Endothelial cell of umbilical vein (primary cell): ENCODE results near the gene FTO. TPM values are rescaled to one million over a fixed set of nuclear protein-coding genes. Genes with fewer than 3 reads are reported as not detected.

ENCODE experiments used
- BruUV-seq: library from RNA; stranded (reverse); fragments of 400-500 nt; replicated peaks from 2 replicates; lab custom pipeline; 2021; lab: Mats Ljungman, UMichigan
- CTCF ChIA-PET: fragments of 300-600, 350-600 bp; sonication (Branson Sonifier 250); formaldehyde crosslinking; loops from one replicate; lab custom pipeline; 2021; ENCODE audit warnings: antibody characterized with exemption, inconsistent platforms; lab: Charles Lee
- POLR2A ChIA-PET: fragments of 300-600, 350-600 bp; sonication (Branson Sonifier 250); formaldehyde crosslinking; loops from one replicate; lab custom pipeline; 2021; ENCODE audit warnings: antibody characterized with exemption, inconsistent platforms; lab: Charles Lee
- DNase-seq: peaks from one replicate; pipeline ENCODE4 v3.0.0-alpha.2; 2011; ENCODE audit warnings: low read depth, low spot score
- FAIRE-seq: peaks from 2 replicates; lab custom pipeline; 2011; peaks lifted over from hg19 to GRCh38; lab: Jason Lieb, UNC
- H2AFZ ChIP-seq: 2 replicates; pipeline ENCODE4 v1.6.0; 2012; ENCODE audit warnings: low read depth, low read length, control low read depth, inconsistent platforms
- H3K27ac ChIP-seq: 2 replicates; pipeline ENCODE4 v1.5.1; 2011; ENCODE audit warnings: low read depth, mild to moderate bottlenecking, control low read depth, low read length, moderate library complexity; ENCODE audit not compliant: insufficient read depth
- H3K27me3 ChIP-seq, 2 experiments: 2 replicates each; pipeline versions ENCODE4 v1.6.0 to v1.6.1; 2011; ENCODE audit warnings: low read length in 2 of 2, mixed read lengths in 1 of 2; ENCODE audit not compliant: control insufficient read depth in 2 of 2, insufficient read depth in 2 of 2
- H3K36me3 ChIP-seq, 2 experiments: 2 replicates in 1 of 2; 3 replicates in 1 of 2; pipeline ENCODE4 v1.5.1; 2011; ENCODE audit warnings: low read length in 2 of 2, mild to moderate bottlenecking in 1 of 2, moderate library complexity in 1 of 2; ENCODE audit not compliant: control insufficient read depth in 2 of 2, insufficient read depth in 2 of 2; ENCODE audit errors: extremely low read depth in 1 of 2
- H3K4me1 ChIP-seq: 3 replicates; pipeline ENCODE4 v1.5.1; 2011; ENCODE audit warnings: mild to moderate bottlenecking, low read length; ENCODE audit not compliant: control insufficient read depth, insufficient read depth; ENCODE audit errors: extremely low read depth
- H3K4me2 ChIP-seq: 2 replicates; pipeline ENCODE4 v1.6.1; 2011; ENCODE audit warnings: low read length, control low read depth, mixed read lengths; ENCODE audit not compliant: insufficient read depth
- H3K4me3 ChIP-seq, 3 experiments: fragments of 200-600 bp in 1 of 3; sonication (generic), shearing (Covaris generic) in 1 of 3; replicated peaks in 1 of 3; 2 replicates each; pipeline ENCODE4 v1.5.1; 2011 to 2016; ENCODE audit warnings: control low read depth in 3 of 3, low read length in 3 of 3, mild to moderate bottlenecking in 2 of 3, inconsistent platforms in 1 of 3, low read depth in 1 of 3, moderate library complexity in 1 of 3; ENCODE audit not compliant: insufficient read depth in 1 of 3
- H3K79me2 ChIP-seq: 2 replicates; pipeline ENCODE4 v1.6.0; 2012; ENCODE audit warnings: low read length, inconsistent platforms; ENCODE audit not compliant: control insufficient read depth, insufficient read depth
- H3K9ac ChIP-seq: replicated peaks from 2 replicates; pipeline ENCODE3; 2011; ENCODE audit warnings: low read length, control low read depth; ENCODE audit not compliant: insufficient read depth; ENCODE audit errors: extremely low read depth
- H3K9me1 ChIP-seq: replicated peaks from 3 replicates; pipeline ENCODE4 v1.6.0; 2011; ENCODE audit warnings: mild to moderate bottlenecking, low read length; ENCODE audit not compliant: control insufficient read depth, insufficient read depth; ENCODE audit errors: extremely low read depth
- H3K9me3 ChIP-seq: replicated peaks from 2 replicates; pipeline ENCODE4 v1.5.1; 2012; ENCODE audit warnings: low read length, inconsistent platforms; ENCODE audit not compliant: control insufficient read depth, insufficient read depth
- H4K20me1 ChIP-seq: replicated peaks from 2 replicates; pipeline ENCODE3; 2011; ENCODE audit warnings: mild to moderate bottlenecking, low read length; ENCODE audit not compliant: control insufficient read depth, insufficient read depth; ENCODE audit errors: extremely low read depth
- EZH2 ChIP-seq: IDR thresholded peaks from 2 replicates; pipeline ENCODE4 v1.6.1; 2012; ENCODE audit warnings: borderline replicate concordance, low read depth, mild to moderate bottlenecking, moderate library complexity, low read length, inconsistent platforms; ENCODE audit not compliant: severe bottlenecking
- FOS ChIP-seq: IDR thresholded peaks from 2 replicates; pipeline ENCODE4 v1.6.1; 2011; ENCODE audit warnings: mild to moderate bottlenecking, low read length, moderate library complexity, borderline replicate concordance; ENCODE audit not compliant: insufficient read depth
- GATA2 ChIP-seq: IDR thresholded peaks from 2 replicates; pipeline ENCODE4 v1.7.0; 2011; ENCODE audit warnings: low read depth, mild to moderate bottlenecking, moderate library complexity, mixed read lengths, low read length; ENCODE audit not compliant: insufficient read length, insufficient read depth
- JUN ChIP-seq: IDR thresholded peaks from 2 replicates; pipeline ENCODE4 v1.6.1; 2011; ENCODE audit warnings: borderline replicate concordance, low read depth; ENCODE audit not compliant: insufficient read length, insufficient read depth
- MYC ChIP-seq: IDR thresholded peaks from one replicate; pipeline ENCODE4 v1.6.1; 2011; ENCODE audit warnings: mild to moderate bottlenecking, low read depth, low read length
- POLR2A ChIP-seq: IDR thresholded peaks from 2 replicates; pipeline ENCODE4 v1.6.1; 2012; ENCODE audit warnings: low read depth, mild to moderate bottlenecking, control low read depth, low read length
- POLR2AphosphoS5 ChIP-seq: IDR thresholded peaks from 2 replicates; pipeline ENCODE4 v1.6.1; 2012; ENCODE audit warnings: low read depth, mild to moderate bottlenecking, control low read depth, low read length, moderate library complexity; ENCODE audit not compliant: insufficient read depth
- dilution Hi-C: fragments of 300-500 bp; cut with MboI; formaldehyde crosslinking; loops from one replicate; pipeline ENCODE4 v1.15.0; 2019; ENCODE audit warnings: low sequenced_read_pairs; ENCODE audit not compliant: extremely low pct_ligation_motif_present
- intact Hi-C: fragments of 100-400 bp; cut with micrococcal nuclease; formaldehyde crosslinking; loops from one replicate; pipeline ENCODE4 v1.10.0; 2022
- polyA plus RNA-seq, 4 experiments: library from polyadenylated mRNA; depleted of rRNA in 3 of 4; stranded (reverse) in 3 of 4; unstranded in 1 of 4; fragments of >200 nt; gene quantifications; 2 replicates each; pipeline versions ENCODE4 v1.2.1 to v1.2.3, GENCODE V29; 2011 to 2012; ENCODE audit warnings: missing spikeins in 1 of 4
- total RNA-seq: library from RNA; stranded (reverse); gene quantifications from 2 replicates; pipeline ENCODE4 v1.2.3, GENCODE V29; 2021
- TF ChIP-seq, protein P1 (sequence below), 2 donors: IDR thresholded peaks; 1 replicate in 1 of 2; 2 replicates in 1 of 2; pipeline ENCODE4 v1.5.1; 2011; ENCODE audit warnings: low read length in 2 of 2, mild to moderate bottlenecking in 2 of 2, moderate library complexity in 2 of 2, control low read depth in 1 of 2, inconsistent platforms in 1 of 2, low read depth in 1 of 2; ENCODE audit not compliant: insufficient read depth in 1 of 2; ENCODE audit errors: extremely low read depth in 1 of 2
- TF ChIP-seq, protein P2 (sequence below): IDR thresholded peaks from 2 replicates; pipeline ENCODE4 v1.6.1; 2011; ENCODE audit not compliant: insufficient read depth, insufficient read length

The FTO gene
- total and polyA plus RNA-seq, 2 donors (not counting 3 experiments of a cell fraction or from before 2014, with no cell fraction given) = 48.6 to 87.1 TPM

DNA sequence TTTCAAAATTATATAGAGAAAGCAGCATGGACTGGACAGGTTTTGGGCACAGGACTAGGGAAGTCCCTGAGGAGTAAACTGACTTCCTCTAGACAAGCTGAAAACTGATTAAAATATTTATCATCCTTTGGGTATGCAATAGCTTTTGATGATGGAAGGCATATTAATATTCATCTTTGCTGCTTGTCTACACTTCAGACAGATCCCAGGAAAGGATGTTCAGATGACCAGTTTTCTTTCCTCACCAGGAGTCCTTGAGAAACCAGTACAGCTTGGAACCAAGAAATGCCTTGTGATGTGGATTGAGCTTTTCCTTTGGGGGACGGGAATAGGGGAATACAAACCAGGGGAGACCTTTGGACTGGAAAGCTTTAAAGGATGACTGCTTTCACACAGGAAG is 195.5 kb downstream of the FTO start:
- POLR2A ChIA-PET = no interaction called here
- no peaks in the 10 kb centered on the region for H4K20me1 ChIP-seq
- intact Hi-C loops = no loop called here
- no peaks in the 10 kb centered on the region for H3K9me1 ChIP-seq
- TF ChIP-seq FOS (no peak), POLR2A (no peak)
- H3K4me3 ChIP-seq = no peak overlapping the region
- no peaks in the 10 kb centered on the region for H3K9me3 ChIP-seq
- no peak for DNase-seq
- H3K27ac ChIP-seq = no peak overlapping the region
- H3K9ac ChIP-seq = no peak overlapping the region
- dilution Hi-C loops = no loop called here
- CTCF ChIA-PET = interaction anchor here (1.2 kb wide), 1 partner anchor 9 kb away, joined by 3 read pairs; no protein-coding TSS in a partner anchor
- no TSS peak for BruUV-seq
- H2AFZ ChIP-seq = no peak overlapping the region
- no peaks in the 10 kb centered on the region for H3K79me2 ChIP-seq
- no peaks in the 10 kb centered on the region for H3K27me3 ChIP-seq
- no peak for FAIRE-seq
- no peak overlapping the region for H3K4me2 ChIP-seq
- H3K4me1 ChIP-seq = no peaks in the 10 kb centered on the region
- no peaks in the 10 kb centered on the region for H3K36me3 ChIP-seq

DNA sequence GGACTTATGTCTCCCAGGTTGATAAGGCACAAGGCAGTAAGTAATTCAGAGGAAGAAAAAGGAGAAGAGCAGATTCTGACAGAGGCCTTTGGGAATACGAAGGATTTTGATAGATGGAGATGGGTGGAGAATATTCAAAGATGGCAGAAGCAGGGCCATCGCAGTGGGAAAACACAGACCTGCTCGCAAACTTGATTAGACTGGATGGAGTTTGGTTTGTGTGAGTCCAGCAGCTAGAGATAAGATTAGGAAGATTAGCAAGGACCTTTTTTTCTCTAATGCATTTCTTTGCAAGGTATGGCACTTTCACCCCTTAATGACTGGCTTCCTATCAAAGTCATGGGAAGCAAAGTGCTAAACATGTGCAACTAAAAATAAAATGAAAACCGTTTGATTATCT is 196.7 kb downstream of the FTO start:
- Histone ChIP-seq H3K4me1 (no peaks in the 10 kb centered on the region), H3K79me2 (no peaks in the 10 kb centered on the region), H2AFZ (no peak overlapping the region), H3K36me3 (no peaks in the 10 kb centered on the region), H3K27me3 (no peaks in the 10 kb centered on the region), H3K9me3 (no peaks in the 10 kb centered on the region), H3K4me2 (no peak overlapping the region), H3K4me3 (no peak overlapping the region), H3K9ac (no peak overlapping the region), H3K27ac (no peak overlapping the region), H3K9me1 (no peaks in the 10 kb centered on the region), H4K20me1 (no peaks in the 10 kb centered on the region)
- ChIA-PET CTCF (interaction anchor here (0.9 kb wide), 1 partner anchor 9 kb away, joined by 3 read pairs; no protein-coding TSS in a partner anchor), POLR2A (no interaction called here)
- TF ChIP-seq POLR2A (no peak), POLR2AphosphoS5 (no peak), JUN (no peak), GATA2 (no peak), FOS (no peak), MYC (no peak), EZH2 (no peak)
- TF ChIP-seq, protein P1, sequence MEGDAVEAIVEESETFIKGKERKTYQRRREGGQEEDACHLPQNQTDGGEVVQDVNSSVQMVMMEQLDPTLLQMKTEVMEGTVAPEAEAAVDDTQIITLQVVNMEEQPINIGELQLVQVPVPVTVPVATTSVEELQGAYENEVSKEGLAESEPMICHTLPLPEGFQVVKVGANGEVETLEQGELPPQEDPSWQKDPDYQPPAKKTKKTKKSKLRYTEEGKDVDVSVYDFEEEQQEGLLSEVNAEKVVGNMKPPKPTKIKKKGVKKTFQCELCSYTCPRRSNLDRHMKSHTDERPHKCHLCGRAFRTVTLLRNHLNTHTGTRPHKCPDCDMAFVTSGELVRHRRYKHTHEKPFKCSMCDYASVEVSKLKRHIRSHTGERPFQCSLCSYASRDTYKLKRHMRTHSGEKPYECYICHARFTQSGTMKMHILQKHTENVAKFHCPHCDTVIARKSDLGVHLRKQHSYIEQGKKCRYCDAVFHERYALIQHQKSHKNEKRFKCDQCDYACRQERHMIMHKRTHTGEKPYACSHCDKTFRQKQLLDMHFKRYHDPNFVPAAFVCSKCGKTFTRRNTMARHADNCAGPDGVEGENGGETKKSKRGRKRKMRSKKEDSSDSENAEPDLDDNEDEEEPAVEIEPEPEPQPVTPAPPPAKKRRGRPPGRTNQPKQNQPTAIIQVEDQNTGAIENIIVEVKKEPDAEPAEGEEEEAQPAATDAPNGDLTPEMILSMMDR (IDR thresholded peaks at IDR 0.05; ENCODE audit: extremely low read depth in 1 of 2, insufficient read depth in 1 of 2, low read depth in 1 of 2, low read length in 2 of 2) = no peak
- TF ChIP-seq, protein P2, sequence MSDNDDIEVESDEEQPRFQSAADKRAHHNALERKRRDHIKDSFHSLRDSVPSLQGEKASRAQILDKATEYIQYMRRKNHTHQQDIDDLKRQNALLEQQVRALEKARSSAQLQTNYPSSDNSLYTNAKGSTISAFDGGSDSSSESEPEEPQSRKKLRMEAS = no peak
- dilution Hi-C loops = no loop called here
- FAIRE-seq (no peak), DNase-seq (no peak)
- intact Hi-C loops = no loop called here
- BruUV-seq = no TSS peak
